Measurements from ENCODE around the gene ATP2B2. TPM values are rescaled to one million over a fixed set of nuclear protein-coding genes. Genes with fewer than 3 reads are reported as not detected.

ATP2B2 gene
- total and polyA plus RNA-seq, 2 donors (not counting 1 experiment from before 2014, with no cell fraction given), result not detected

DNA sequence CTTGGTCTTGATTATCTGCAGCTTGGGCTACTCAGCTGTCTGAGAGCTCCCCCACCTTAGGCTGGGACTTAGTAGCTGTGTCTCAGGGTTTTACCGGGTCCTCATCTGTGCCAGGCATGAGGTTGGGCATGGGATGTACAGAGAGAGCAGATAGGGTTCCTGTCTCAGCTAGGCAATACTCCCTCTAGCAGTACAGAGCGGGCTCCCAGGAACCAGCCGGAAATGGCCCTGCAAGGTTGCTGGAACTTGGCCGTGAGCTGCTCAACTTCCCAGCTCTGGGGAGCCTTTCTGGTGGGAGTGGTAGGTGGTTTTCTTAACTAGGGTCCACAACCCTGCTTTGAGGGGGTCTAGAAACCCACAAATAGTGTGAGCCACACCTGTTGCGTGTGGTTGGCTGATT lies 58.3 kb downstream of the ATP2B2 start:
- peaks cover 0 to 4% (median 0%) of the 10 kb centered on the region in 3 donors for H3K9me3 ChIP-seq (ENCODE audit: control extremely low read depth in 1 of 3, control insufficient read depth in 2 of 3, insufficient read depth in 1 of 3, low read length in 2 of 3)
- H3K4me1 ChIP-seq (ENCODE audit: control insufficient read depth in 2 of 2, insufficient read depth in 2 of 2, low read length in 2 of 2), result no peaks in the 10 kb centered on the region
- ATAC-seq (ENCODE audit: low read depth) (no peak), DNase-seq (no peak)
- 87% methylated on average over 5 of the region's 5 CpGs for WGBS (ENCODE audit: insufficient coverage)
- H3K27ac ChIP-seq (ENCODE audit: low read length in 2 of 2), result no peak overlapping the region
- Mint-ChIP-seq H3K27ac (no peak overlapping the region), H3K4me1 (peaks cover 7% of the 10 kb centered on the region), H3K9me3 (ENCODE audit: insufficient read depth) (no peaks in the 10 kb centered on the region), H3K4me3 (no peak overlapping the region), H3K27me3 (peaks cover 5% of the 10 kb centered on the region)
- H3K79me2 ChIP-seq (ENCODE audit: control insufficient read depth, insufficient read depth, low read length), result no peaks in the 10 kb centered on the region
- H3K4me2 ChIP-seq (replicated peaks; ENCODE audit: low read depth, low read length, poor library complexity, severe bottlenecking), result no peak overlapping the region
- ChIA-PET CTCF (no interaction called here), POLR2A (no interaction called here)
- H3K9ac ChIP-seq (ENCODE audit: low read length), result no peak overlapping the region
- H4K20me1 ChIP-seq (ENCODE audit: control insufficient read depth, insufficient read depth, low read length, poor library complexity, severe bottlenecking), result no peaks in the 10 kb centered on the region
- H3K4me3 ChIP-seq (ENCODE audit: control extremely low read depth in 1 of 5, extremely low read depth in 1 of 5, insufficient read depth in 1 of 5, low read depth in 2 of 5, low read length in 4 of 5), result no peak overlapping the region
- no peak overlapping the region for H2AFZ ChIP-seq (ENCODE audit: insufficient read depth, low read depth, low read length, poor library complexity, severe bottlenecking)
- H3K27me3 ChIP-seq (replicated peaks in 1 of 4; ENCODE audit: control extremely low read depth in 1 of 4, control insufficient read depth in 3 of 4, insufficient read depth in 4 of 4, low read length in 3 of 4), result peaks cover 0 to 15% (median 0%) of the 10 kb centered on the region in 4 experiments
- intact Hi-C loops (cut with micrococcal nuclease), result no loop called here
- no peaks in the 10 kb centered on the region for H3K36me3 ChIP-seq (replicated peaks in 1 of 2; ENCODE audit: control extremely low read depth in 1 of 2, control insufficient read depth in 1 of 2, extremely low read depth in 1 of 2, insufficient read depth in 2 of 2, low read length in 1 of 2)
- TF ChIP-seq, protein P1, sequence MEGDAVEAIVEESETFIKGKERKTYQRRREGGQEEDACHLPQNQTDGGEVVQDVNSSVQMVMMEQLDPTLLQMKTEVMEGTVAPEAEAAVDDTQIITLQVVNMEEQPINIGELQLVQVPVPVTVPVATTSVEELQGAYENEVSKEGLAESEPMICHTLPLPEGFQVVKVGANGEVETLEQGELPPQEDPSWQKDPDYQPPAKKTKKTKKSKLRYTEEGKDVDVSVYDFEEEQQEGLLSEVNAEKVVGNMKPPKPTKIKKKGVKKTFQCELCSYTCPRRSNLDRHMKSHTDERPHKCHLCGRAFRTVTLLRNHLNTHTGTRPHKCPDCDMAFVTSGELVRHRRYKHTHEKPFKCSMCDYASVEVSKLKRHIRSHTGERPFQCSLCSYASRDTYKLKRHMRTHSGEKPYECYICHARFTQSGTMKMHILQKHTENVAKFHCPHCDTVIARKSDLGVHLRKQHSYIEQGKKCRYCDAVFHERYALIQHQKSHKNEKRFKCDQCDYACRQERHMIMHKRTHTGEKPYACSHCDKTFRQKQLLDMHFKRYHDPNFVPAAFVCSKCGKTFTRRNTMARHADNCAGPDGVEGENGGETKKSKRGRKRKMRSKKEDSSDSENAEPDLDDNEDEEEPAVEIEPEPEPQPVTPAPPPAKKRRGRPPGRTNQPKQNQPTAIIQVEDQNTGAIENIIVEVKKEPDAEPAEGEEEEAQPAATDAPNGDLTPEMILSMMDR (IDR thresholded peaks at IDR 0.05), result no peak
- no peak for TF ChIP-seq EZH2 (IDR thresholded peaks at IDR 0.05; ENCODE audit: borderline replicate concordance, insufficient read depth, low read depth, low read length, poor library complexity, severe bottlenecking)

DNA sequence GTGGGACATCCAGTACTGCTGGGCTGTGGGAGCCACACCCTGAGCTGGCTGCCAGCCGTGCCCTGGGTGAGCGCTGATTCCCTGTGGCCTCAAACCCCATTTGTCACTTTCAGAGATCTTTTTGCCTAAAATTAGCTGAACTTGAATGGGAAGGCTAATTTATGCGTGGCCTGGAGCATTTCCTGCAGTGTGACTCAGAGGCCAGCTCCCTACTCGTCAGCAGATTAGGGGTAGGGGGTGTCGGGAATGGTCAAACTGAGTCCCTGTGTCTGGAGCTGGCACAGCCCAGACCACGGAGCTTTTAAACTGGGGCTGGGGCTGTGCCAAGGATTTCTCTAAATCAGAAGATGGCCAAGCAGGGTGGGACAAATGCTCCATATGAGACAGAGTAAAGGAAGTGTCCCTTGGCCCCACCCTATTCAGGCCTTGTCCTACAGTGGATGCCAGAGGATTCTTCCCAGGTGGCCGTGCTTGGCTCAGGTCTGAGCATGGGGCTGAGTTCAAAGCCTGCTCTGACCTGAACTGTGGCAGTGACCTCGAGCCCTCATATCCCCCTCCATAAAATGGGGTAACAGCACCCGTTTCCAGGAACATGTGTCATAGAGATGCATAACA lies 59.7 kb downstream of the ATP2B2 start:
- Mint-ChIP-seq H3K4me3 (no peak overlapping the region), H3K9me3 (ENCODE audit: insufficient read depth) (no peaks in the 10 kb centered on the region), H3K27ac (no peak overlapping the region), H3K27me3 (no peaks in the 10 kb centered on the region), H3K4me1 (peaks cover 16% of the 10 kb centered on the region)
- no peak for ATAC-seq (ENCODE audit: low read depth)
- intact Hi-C loops (cut with micrococcal nuclease), result no loop called here
- Histone ChIP-seq H3K4me1 (ENCODE audit: control insufficient read depth in 2 of 2, insufficient read depth in 2 of 2, low read length in 2 of 2) (peaks cover 3 to 5% of the 10 kb centered on the region in 2 donors), H3K27me3 (replicated peaks in 1 of 4; ENCODE audit: control extremely low read depth in 1 of 4, control insufficient read depth in 3 of 4, insufficient read depth in 4 of 4, low read length in 3 of 4) (peaks cover 0 to 13% (median 0%) of the 10 kb centered on the region in 4 experiments), H3K79me2 (ENCODE audit: control insufficient read depth, insufficient read depth, low read length) (no peaks in the 10 kb centered on the region), H3K9ac (ENCODE audit: low read length) (no peak overlapping the region), H3K36me3 (replicated peaks in 1 of 2; ENCODE audit: control extremely low read depth in 1 of 2, control insufficient read depth in 1 of 2, extremely low read depth in 1 of 2, insufficient read depth in 2 of 2, low read length in 1 of 2) (no peaks in the 10 kb centered on the region), H4K20me1 (ENCODE audit: control insufficient read depth, insufficient read depth, low read length, poor library complexity, severe bottlenecking) (no peaks in the 10 kb centered on the region), H3K9me3 (ENCODE audit: control extremely low read depth in 1 of 3, control insufficient read depth in 2 of 3, insufficient read depth in 1 of 3, low read length in 2 of 3) (peaks cover 0 to 4% (median 0%) of the 10 kb centered on the region in 3 donors), H2AFZ (ENCODE audit: insufficient read depth, low read depth, low read length, poor library complexity, severe bottlenecking) (no peak overlapping the region), H3K4me2 (replicated peaks; ENCODE audit: low read depth, low read length, poor library complexity, severe bottlenecking) (no peak overlapping the region), H3K27ac (ENCODE audit: low read length in 2 of 2) (no peak overlapping the region), H3K4me3 (ENCODE audit: control extremely low read depth in 1 of 5, extremely low read depth in 1 of 5, insufficient read depth in 1 of 5, low read depth in 2 of 5, low read length in 4 of 5) (no peak overlapping the region)
- POLR2A ChIA-PET, result no interaction called here
- CTCF ChIA-PET, result interaction anchor here (1.5 kb wide), 1 partner anchor 9 kb away, joined by 3 read pairs; no protein-coding TSS in a partner anchor
- TF ChIP-seq, protein P1 (IDR thresholded peaks at IDR 0.05), result no peak
- TF ChIP-seq EZH2 (IDR thresholded peaks at IDR 0.05; ENCODE audit: borderline replicate concordance, insufficient read depth, low read depth, low read length, poor library complexity, severe bottlenecking), result no peak
- 73% methylated on average over 9 of the region's 9 CpGs for WGBS (ENCODE audit: insufficient coverage)
- no peak for DNase-seq

Measured in B cell (primary cell).